Fibroblast of mammary gland (primary cell): ENCODE measurements around the gene TEKT1.
A peak's percentile ranks its signal among the peaks of the same experiment; 100 is the strongest.
"Not testable (repeated sequence)": the region's sequence is repeated elsewhere in the genome, so short reads cannot be mapped to it uniquely, and the experiment has no call there.

Experiments
- DNase-seq: peaks from one replicate; pipeline ENCODE4 v3.0.0-alpha.2; 2010; ENCODE audit warnings: low read depth
- H3K4me3 ChIP-seq: 2 replicates; pipeline ENCODE4 v1.5.1; 2011; ENCODE audit warnings: low read depth, mild to moderate bottlenecking, low read length, moderate library complexity; ENCODE audit not compliant: control insufficient read depth
- TF ChIP-seq, protein P1 (sequence below): conservative IDR thresholded peaks from 2 replicates; pipeline ENCODE4 v1.5.1; 2011; ENCODE audit warnings: low read depth, low read length, inconsistent platforms; ENCODE audit not compliant: control insufficient read depth, insufficient read depth

Gene TEKT1

DNA sequence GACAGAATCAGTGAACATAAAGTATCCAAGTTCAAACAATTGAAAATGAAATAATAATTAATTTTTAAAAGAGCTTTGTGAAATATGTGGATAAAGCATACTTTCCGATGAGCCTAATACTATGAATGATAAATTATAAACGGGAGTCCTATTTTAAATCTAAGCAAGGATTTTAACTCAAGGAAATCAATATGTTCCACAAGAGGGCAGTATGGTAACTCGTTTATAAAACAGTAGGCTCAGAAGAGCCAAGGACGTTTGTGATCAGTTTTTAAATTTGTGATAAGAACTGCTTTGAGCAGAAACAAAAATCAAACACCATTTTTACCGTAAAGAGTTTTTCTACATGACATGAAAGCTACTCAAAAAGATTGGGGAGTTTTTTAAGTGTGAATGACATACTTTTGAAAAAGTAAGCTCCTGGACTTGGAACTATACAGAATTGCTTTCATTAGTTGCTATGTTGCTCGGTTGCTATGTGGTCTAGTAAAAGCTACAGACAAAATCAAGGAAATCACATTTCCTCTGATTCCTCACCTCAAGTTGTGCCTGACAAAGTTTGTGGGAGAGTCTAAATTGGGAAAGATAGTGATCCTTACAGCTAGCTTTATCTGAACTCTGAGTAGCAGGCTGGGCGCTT is 11.8 kb upstream of the TEKT1 start:
- DNase-seq = peak; percentile 68

GRCh38 chr17:6841769-6842168 is 10.2 kb upstream of the TEKT1 start:
- H3K4me3 ChIP-seq, DNase-seq: not testable (repeated sequence)

More for the DNA sequence above, 11.8 kb upstream of the TEKT1 start:
- TF ChIP-seq, protein P1, sequence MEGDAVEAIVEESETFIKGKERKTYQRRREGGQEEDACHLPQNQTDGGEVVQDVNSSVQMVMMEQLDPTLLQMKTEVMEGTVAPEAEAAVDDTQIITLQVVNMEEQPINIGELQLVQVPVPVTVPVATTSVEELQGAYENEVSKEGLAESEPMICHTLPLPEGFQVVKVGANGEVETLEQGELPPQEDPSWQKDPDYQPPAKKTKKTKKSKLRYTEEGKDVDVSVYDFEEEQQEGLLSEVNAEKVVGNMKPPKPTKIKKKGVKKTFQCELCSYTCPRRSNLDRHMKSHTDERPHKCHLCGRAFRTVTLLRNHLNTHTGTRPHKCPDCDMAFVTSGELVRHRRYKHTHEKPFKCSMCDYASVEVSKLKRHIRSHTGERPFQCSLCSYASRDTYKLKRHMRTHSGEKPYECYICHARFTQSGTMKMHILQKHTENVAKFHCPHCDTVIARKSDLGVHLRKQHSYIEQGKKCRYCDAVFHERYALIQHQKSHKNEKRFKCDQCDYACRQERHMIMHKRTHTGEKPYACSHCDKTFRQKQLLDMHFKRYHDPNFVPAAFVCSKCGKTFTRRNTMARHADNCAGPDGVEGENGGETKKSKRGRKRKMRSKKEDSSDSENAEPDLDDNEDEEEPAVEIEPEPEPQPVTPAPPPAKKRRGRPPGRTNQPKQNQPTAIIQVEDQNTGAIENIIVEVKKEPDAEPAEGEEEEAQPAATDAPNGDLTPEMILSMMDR = peak; percentile 46
- no peak overlapping the region for H3K4me3 ChIP-seq

DNA sequence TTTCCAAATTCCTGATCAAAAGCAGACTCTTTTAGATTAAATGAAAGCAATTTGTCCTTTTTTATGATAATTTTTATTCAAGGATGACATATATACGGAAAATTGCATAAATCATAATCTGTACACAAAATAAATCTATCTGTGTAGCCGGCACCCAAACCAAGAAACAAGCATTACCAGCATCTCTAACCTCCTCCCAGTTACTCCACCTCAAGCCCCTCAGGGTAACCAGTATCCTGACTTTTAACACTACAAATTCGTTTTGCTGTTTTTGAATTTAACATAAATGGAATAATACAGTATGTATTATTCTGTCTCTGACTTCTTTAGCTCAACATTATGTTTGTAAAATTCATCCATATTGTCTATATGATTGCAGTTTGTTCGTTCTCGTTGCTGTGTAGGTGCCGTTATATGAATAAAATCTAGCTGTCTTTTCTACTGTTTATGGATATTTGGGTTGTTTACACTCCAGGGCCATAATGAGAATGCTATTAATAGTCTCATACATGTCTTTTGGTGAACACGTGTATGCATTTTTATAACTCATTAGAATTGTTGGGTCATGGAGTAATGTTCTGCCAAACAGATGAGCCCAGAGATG is 1.0 kb downstream of the TEKT1 start:
- DNase-seq = no peak
- TF ChIP-seq, protein P1 = no peak
- H3K4me3 ChIP-seq = no peak overlapping the region

- DNase-seq = peak; percentile 87
- TF ChIP-seq, protein P1 = no peak
- H3K4me3 ChIP-seq = no peak overlapping the region
Observed at GRCh38 chr17:6823011-6823442, 8.5 kb downstream of the TEKT1 start.

GRCh38 chr17:6818938-6819337 is 12.6 kb downstream of the TEKT1 start:
- DNase-seq = no peak
- no peak overlapping the region for H3K4me3 ChIP-seq
- TF ChIP-seq, protein P1 = no peak

- DNase-seq, H3K4me3 ChIP-seq: not testable (repeated sequence)
Observed at GRCh38 chr17:6816368-6816767, 15.2 kb downstream of the TEKT1 start.

- H3K4me3 ChIP-seq = no peak overlapping the region
- no peak for DNase-seq
- TF ChIP-seq, protein P1 = no peak
Observed at GRCh38 chr17:6815775-6816174, 15.8 kb downstream of the TEKT1 start.

- DNase-seq = no peak
- H3K4me3 ChIP-seq = no peak overlapping the region
- TF ChIP-seq, protein P1 = no peak
Observed at GRCh38 chr17:6812295-6812694, 19.2 kb downstream of the TEKT1 start.
